Forelimb muscle (tissue), 1 donor: Measurements from ENCODE around the gene VMAC. TPM values are rescaled to one million over a fixed set of nuclear protein-coding genes. Genes with fewer than 3 reads are reported as not detected.

Source experiments
- DNase-seq: peaks from one replicate; pipeline ENCODE4 v3.0.0-alpha.2; 2013; ENCODE audit warnings: low read depth
- polyA plus RNA-seq: library from polyadenylated mRNA; unstranded; fragments of 120-200 nt; gene quantifications from one replicate; pipeline ENCODE4 v1.2.1, GENCODE V29; 2013; ENCODE audit not compliant: insufficient read length

The VMAC gene
- polyA plus RNA-seq, 1 donor, result 4.3 TPM

DNA sequence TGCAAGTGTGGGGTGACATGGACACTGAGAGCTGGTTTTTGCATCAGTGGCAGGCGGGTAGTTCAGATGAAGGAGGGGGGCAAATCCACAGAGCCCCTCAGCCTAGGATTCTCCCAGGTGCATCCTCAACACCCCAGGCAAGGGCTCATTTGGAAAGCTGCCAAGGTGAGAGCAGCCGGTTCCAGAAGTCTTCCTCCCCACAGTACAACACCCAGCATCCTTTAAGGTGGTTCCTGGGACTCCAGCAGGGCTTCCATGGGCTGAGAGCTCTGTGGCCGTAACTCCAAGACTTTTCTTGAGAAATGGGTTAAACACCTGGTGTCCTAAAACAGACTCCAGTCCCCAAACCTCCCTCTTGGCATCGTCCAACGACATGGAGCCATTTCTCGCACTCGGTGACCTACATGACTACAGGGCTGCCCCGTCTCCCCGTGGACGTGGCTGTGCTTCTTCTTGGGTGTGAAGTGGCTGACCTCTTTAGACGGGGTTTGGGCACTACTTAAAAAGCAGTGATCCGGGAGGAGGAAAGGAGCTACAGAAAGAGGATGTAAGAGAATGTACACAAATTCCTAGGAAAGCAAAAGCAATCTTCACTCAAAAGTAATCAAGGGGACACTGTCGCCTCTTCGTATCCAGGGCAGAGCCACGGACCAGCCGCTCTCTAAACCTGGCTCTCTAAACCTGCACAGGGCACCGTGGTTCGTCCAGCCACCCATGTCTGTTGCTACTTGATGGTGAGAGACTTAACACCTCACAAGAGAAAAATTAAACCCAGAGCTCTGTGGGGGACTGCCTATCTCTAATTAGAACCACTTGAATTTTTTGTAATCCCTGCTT is 47.7 kb downstream of the VMAC start:
- no peak for DNase-seq

DNA sequence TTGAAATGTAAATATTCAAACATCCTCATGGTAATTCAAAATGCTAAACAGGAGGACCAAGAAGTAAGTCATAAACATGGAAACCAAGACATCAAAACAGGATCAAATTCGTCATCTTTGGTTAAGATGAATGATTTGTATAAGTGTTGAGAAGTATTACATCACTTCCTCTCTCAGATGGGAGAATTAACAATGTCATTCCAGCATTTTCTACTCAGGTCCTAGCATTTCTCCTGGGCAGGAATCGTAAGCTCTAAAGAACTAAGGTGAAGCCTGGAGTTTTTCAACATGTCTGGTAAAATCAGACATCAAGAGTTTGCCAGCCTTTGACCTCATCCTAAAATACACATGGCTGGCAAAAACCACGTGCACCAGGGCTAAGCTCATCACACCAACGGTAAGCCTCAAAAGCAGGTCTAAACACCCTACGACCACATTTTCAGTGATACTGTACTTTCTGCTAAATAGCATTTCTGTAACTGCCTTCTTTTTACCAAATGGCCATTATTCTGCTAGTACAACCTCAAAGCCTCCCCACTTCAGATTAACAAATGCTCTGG is 48.4 kb downstream of the VMAC start:
- no peak for DNase-seq

DNA sequence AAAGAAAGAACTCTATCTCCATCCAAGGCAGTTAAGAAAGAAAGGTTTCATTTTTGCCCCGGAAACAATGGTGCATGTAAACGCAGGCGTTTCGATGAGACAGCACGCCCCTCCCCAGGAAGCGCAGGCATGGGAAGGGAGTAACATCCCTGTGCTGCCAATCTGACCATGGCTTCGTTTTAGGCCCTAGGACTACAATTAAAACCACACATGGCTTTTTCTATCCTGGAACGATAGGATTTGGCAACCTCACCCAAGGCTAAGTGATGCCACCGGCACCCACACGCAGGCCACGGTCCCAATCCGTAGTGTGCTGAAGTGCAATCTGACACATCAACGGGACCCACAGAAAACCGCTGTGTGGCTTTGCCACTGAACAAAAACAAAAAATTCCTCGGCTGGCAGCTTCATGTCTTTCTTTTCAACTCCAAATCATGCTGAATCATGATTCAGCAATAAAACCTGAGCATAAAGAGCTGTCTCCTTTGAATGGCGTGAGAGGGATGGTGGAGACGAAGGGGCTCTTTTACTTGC is 49.1 kb downstream of the VMAC start:
- no peak for DNase-seq

DNA sequence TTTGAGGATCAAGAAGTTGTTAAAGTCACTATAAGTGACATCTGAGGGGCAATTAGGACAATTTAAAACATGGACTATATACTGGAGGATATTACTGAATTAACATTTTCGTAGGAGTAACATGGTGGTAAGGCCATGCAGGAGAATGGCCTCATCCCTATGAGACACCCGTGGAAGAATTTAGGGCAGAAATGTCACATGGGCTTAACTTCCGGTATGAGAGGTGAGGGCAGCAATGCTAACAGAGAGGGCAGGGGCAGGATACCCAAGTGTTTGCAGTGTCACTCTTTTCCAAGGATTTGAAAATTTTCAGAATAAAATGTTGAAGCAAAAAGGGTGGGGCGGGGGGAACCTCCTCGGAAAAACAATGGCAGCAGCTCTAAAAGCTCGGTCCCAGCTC is 49.6 kb downstream of the VMAC start:
- DNase-seq, result no peak

DNA sequence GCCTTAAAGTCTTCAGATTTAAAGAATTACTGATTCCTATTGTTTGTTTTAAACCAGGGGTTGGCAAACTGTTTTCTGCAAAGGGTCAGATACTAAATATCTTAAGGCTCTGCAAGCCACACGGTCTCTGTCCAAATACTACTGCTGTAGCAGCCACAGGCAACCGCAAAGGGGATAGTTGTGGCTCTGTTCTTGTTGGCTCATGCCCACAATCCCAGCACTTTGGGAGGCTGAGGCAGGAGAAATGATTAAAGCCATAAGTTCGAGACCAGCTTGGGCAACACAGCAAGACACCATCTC is 50.9 kb downstream of the VMAC start:
- DNase-seq, result no peak

DNA sequence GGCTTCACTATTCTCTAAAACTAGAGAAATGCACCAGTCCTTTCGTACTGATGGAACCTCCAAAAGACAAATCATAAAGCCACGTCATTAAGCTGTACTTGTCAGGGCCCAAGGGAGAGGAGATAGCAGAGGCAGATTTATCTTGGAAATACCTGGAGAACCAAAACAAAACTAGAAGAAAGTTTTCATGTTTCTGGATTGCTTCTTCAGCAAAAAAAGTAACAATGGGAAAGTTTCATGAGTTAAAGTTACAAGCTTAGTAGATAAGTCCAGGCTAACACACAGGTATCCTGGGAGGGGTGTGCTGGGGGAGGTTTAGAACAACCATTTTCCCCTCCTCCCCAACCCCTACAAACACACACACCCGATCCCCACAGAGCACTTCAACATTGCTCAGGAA is 51.7 kb downstream of the VMAC start:
- DNase-seq, result no peak

DNA sequence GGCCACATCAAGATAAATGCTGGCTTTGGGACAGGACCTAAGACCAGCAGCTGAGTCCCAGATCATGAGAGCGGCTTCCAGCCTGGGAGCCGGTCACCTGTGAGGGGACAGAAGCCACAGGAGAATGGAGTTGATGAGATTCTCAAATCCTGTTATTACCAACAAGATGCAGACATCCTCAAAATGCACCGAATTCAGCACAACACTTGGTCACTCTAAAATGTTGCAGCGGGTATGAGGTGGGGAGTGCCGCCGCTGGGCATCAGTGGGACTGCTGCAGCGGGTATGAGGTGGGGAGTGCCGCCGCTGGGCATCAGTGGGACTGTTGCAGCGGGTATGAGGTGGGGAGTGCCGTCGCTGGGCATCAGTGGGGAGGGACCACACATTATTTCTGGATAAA is 52.1 kb downstream of the VMAC start:
- DNase-seq, result no peak

DNA sequence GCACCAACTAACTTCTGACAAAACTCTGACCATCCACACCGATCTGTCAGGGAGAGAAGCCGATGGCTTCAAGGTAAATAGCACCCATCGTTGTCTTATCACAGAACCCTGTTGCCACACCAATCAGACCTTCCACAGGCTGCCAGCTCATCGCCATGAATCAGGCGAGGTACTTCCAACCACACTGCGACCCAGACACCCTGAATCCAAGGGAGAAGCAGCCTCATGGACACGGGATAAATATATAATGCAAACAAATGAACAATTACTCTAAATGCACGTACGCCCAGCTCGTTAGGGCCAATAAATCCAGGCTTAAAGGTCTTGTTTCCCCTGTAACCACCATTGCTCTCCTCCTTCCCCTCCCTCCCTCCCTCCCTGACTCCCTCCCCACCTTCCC is 52.5 kb downstream of the VMAC start:
- DNase-seq, result no peak

DNA sequence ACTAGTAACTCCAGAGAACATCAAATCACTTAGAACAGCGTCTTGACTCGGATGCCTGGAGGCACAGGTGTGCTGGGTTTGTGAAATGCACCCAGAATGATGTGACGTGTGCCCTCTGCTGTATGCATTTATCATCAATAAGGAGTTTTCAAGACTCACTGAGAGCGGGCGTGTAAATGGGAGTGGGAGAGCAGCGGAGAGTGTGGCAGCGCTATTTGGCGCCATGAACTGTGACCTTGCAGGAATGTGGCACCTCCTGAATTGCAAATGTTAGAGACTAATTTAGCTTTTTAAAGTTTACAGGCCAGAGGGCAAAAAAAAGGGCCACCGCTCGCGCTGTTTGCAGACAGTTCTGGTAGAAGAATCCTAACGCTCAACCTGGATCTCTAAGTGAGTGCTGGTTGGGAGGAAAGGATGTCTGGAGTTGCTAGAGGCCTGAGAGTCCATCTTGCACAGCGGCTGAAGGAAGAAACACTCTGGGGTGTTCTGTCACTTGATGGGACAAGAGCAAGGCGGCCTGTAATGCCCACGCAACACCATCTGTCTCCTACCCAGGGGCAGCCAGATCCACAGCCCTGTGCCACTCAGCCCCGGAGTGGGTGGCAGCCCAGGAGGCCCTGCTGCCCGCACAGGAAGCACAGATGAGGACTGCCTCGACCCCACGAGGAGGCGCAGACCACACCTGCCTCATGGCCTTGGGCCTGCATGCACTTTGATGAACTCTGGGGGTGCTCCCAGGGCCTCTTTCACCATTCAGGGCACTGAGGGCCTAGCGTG is 53.6 kb downstream of the VMAC start:
- no peak for DNase-seq

DNA sequence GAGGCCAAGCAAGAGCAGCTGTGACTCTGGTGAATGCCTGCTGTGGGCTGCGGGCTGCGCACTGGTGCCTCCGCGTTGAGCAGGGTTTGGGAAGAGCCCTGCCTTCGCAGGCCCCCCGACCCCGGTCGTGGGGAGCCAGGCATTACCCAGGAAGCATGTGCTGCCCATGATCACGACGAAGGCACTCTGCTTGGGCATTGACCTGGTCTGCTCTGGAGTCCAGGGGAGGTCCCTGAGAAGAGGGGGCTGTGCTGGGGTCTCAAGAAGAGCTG is 54.1 kb downstream of the VMAC start:
- no peak for DNase-seq

DNA sequence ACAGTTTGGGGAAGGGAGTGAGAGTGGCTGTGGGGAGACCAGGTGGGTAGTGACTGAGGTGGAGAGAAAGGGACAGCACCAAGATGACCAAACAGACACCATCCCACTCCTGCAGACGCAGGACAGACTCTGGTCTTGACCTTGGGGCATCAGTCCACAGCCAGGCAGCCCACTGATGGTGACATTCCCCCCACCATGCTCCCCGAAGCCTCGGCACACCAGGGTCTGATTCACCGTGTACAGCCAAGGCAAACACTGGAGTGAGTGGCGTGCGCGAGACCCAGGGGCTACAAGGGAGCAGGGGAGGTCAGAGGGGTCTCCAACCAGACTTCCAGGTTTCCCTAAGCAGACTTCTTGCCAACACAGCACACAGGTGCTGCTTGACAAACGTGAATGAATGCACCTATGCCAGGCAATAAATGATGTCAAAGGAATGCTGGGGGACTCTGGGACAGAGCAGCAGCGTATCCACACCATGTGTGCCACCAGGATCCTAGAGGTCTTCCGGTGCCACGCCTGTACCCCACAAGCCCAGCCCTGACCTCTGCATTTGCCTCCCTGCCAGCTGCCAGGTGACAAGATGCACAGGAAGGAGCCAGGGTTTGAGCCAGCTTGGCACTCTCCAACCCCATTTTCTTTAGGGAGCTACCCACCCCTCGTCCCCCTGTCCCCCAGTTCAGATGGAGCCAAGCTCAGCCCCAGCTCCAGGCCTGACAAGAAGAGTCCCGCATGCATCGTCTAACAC is 54.8 kb downstream of the VMAC start:
- DNase-seq, result no peak

Other genes with a start within 250 kb of the VMAC start
- gene MICOS13, start 224.4 kb upstream of the VMAC start, polyA plus RNA-seq, result 93.6 TPM
- gene HSD11B1L, start 223.8 kb upstream of the VMAC start, polyA plus RNA-seq, result 4.9 TPM
- 1,428 TPM for gene RPL36, start 214.6 kb upstream of the VMAC start, polyA plus RNA-seq
- gene LONP1, start 184.7 kb upstream of the VMAC start, polyA plus RNA-seq, result 44.6 TPM
- not detected for gene CATSPERD, start 184.2 kb upstream of the VMAC start, polyA plus RNA-seq
- gene PRR22, start 120.1 kb upstream of the VMAC start, polyA plus RNA-seq, result 2.2 TPM
- 24.5 TPM for gene DUS3L, start 113.7 kb upstream of the VMAC start, polyA plus RNA-seq
- 0.37 TPM for gene NRTN, start 99.8 kb upstream of the VMAC start, polyA plus RNA-seq
- gene FUT6, start 65.2 kb upstream of the VMAC start, polyA plus RNA-seq, result not detected
- gene FUT3, start 53.4 kb upstream of the VMAC start, polyA plus RNA-seq, result 0.25 TPM
- not detected for gene FUT5, start 34.3 kb upstream of the VMAC start, polyA plus RNA-seq
- gene NDUFA11, start 1.1 kb upstream of the VMAC start, polyA plus RNA-seq, result 191 TPM
- gene CAPS, start 9.4 kb downstream of the VMAC start, polyA plus RNA-seq, result 6.3 TPM
- gene RANBP3, start 73.3 kb downstream of the VMAC start, polyA plus RNA-seq, result 45.6 TPM
- gene RFX2, start 205.6 kb downstream of the VMAC start, polyA plus RNA-seq, result 7.3 TPM
- 0.59 TPM for gene ACSBG2, start 230.8 kb downstream of the VMAC start, polyA plus RNA-seq